GM19193 (cell line): ENCODE results near the gene ALKBH7.

ENCODE experiments used
- POLR2A ChIP-seq: IDR thresholded peaks from 4 replicates; pipeline ENCODE4 v1.6.1; 2011; ENCODE audit not compliant: insufficient read depth, insufficient read length; ENCODE audit errors: extremely low read depth

Gene ALKBH7

GRCh38 chr19:6372594-6373095 is at the start of gene ALKBH7:
TSS of gene ALKBH7 (plus strand) at chr19:6372794. CDS start at chr19:6372821, 27 bp downstream.
- peak; percentile 57 for TF ChIP-seq POLR2A

GRCh38 chr19:6324757-6325156 is 47.8 kb upstream of the ALKBH7 start:
- no peak for TF ChIP-seq POLR2A

DNA sequence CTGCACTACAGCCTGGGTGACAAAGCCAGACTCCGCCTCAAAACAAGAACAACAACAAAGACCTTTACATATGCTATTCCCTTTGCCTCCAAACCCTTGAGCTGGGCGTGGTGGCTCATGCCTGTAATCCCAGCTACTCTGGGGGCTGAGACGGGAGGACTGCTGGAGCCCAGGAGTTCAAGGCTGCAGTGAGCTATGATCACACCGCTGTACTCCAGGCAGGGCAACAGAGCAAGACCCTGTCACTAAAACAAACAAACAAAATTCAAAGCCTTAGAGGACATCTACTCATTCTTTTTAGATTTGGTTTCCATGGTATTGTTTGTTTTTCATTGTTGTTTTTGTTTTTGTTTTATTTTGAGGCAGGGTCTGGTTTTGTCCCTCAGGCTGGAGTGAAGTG is 47.0 kb upstream of the ALKBH7 start:
- TF ChIP-seq POLR2A: no peak

- no peak for TF ChIP-seq POLR2A
Measured at GRCh38 chr19:6326815-6327214, 45.8 kb upstream of the ALKBH7 start.

GRCh38 chr19:6333439-6333838 is 39.2 kb upstream of the ALKBH7 start, which contains the start of gene ACER1:
TSS of gene ACER1 (minus strand) at chr19:6333612. CDS start at chr19:6333551, 61 bp downstream.
- no peak for TF ChIP-seq POLR2A

DNA sequence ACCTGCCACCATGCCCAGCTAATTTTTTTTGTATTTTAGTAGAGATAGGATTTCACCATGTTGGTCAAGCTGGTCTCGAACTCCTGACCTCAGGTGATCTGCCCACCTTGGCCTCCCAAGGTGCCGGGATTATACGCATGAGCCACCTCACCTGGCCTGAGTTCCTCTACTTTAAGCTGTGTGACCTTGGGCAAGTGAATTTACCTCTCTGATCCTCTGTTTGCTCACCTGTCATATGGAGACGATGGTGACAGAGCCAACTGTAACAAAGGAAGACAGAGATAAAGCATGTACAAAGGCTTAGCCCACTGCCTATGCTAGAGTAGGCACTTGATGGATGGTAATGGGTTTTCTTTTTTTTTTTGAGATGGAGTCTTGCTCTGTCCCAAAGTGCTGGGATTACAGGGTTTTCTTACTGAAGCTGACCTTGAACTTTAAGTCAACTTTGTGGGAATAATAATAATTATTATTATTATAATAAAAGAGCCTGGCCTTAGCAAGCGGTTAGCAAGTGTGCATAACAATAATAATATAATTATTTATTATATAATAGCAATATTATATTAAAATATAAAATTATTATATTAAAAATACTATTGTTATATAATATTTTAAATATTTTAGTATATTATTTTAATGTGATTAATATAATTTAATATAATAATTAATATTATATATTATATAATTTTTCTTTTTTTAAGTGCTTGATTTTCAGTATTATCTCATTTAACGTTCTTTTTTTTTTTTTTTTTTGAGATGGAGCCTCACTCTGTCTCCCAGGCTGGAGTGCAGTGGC is 37.9 kb upstream of the ALKBH7 start:
- no peak for TF ChIP-seq POLR2A

DNA sequence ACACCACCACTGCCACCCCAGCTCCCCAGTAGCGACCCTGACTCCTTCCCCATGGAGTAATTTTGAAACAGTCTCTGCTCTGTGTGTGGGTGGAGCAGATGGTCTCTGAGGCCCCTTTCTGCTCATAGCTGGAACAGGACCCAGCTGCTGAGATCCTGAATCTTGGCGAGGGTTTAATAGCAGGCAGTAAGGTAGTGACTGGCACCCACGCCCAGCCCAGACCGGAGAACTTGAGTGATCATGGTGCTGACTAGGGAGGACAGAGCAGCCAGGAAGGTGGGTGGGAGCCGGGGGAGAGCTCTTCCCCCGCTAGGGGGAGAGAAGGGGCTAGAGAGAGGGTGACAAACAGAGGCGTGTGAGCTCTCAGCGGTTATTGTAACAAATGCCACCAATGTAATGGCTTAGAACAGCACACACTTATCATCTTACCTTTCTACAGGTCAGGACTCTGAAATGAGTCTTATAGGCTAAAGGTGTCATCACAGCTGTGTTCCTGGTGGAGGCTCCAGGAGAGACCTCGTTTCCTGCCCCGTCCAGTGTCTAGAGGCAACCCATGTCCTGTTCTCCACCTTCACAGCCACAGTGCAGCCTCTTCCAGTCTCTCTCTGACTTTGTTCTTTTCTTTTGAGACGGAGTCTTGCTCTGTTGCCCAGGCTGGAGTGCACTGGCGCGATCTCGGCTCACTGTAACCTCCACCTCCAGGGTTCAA is 31.9 kb upstream of the ALKBH7 start:
- TF ChIP-seq POLR2A: no peak

DNA sequence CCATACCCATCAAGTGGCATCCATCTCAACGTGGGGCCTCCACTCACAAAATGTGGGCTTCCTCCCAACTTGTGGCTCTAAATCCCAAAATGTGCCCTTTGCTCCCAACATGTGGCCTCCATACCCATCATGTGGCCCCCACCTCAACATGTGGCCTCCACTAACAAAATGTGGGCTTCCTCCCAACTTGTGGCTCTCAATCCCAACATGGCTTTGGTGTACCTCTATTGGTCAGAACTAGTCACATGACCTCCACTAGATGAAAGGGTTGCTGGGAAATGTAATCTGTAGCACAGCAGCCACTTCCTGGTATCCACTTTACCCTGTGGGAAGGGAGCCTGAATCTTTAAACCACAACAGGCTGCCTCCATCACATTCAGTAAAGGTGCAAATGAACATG is 29.1 kb upstream of the ALKBH7 start:
- TF ChIP-seq POLR2A: no peak

DNA sequence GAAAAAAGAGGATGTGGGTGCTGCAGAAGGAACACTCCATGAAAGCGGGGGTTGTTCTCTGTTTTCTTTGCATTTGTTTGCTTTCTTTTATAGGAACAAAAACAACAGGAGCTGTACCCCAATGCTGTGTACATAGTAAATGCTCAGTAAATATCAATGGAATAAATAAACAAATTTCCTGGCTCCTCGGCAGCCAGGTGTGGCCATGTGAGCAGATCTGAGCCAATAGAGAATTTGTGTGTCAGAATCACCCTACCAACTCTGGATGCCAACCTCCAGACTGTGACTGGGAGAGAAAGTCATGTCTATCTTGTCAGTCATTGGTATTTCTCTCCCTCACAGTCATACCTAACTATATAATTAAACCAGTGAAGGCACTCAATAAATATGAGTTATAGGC is 21.9 kb upstream of the ALKBH7 start:
- TF ChIP-seq POLR2A: no peak

DNA sequence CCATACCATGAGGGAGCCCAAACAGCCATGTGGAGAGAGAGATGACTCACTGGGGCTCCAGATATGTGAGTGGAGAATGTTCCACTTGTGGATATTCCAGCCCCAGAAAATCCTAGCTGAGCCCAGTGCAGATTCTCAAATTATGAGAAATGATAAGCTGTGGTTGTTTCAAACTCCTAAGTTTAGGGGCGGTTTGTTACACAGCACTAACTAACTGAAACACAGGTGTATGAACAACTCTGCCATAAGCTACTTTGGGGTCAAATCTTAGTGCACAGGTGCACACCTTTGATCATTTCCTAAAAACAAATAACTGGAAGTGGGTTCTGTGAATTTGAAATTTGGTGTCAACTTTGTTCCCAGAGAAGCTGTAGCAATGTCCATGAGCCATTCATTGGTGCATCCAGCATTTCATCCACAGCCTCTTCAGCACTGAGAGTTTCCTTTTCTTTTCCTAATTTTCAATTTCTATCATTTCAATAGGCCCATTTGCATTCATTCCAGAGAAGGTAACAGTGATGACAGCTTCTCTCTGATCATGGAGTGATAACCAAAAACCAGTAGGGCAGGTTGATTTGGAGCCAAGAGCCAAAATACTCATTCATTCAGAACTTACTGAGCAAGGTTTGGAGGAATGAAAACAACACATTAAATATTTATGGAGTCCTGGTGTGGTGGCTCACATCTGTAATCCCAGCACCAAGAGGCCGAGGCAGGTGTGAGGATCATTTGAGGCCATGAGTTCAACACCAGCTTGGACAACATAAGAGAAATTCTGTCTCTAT is 20.0 kb upstream of the ALKBH7 start:
- no peak for TF ChIP-seq POLR2A

DNA sequence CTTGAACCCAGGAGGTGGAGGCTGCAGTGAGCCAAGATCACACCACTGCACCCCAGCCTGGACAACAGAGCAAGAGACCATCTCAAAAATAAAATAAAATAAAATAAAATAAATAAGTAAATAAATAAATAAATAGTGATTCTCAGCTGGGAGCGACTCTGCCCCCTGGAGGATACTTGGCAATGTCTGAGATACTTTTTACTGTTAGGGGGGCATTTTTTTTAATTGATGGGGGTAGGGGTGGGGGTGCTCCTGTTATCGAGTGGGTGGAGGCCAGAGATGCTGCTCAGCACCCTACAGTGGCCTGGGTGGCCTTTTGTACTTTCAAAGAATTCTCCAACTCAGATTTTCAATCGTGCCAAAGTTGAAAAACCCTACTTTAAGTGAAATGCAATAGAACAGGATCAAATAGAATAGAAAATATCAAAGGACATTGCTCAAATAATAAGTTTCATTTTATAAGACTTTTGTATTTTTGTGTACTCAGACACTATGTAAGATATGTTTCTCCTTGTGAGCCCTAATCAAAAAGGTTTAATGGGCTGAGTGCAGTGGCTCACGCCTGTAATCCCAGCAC is 18.4 kb upstream of the ALKBH7 start:
- no peak for TF ChIP-seq POLR2A

- no peak for TF ChIP-seq POLR2A
Measured at GRCh38 chr19:6357174-6357573, 15.4 kb upstream of the ALKBH7 start.

DNA sequence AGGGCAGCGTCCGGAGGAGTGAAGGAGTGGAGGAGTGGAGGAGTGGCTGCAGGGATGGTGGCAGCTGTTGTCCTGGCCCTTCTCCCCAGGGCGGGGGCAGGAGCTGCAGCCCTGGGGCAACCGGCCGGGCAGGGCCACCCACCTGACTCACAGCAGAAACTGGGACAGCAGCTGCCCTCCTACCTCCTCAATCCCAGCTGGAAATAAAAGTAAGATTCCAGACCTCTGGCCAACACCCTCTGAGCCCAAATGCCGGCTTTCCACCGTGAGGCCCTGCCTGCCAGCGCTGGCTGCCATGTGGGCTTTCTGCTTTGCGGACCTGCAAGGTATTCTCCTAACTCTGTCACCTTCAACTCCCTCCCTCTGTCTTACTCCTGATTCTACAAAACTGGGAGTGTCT is 14.6 kb upstream of the ALKBH7 start:
- no peak for TF ChIP-seq POLR2A

DNA sequence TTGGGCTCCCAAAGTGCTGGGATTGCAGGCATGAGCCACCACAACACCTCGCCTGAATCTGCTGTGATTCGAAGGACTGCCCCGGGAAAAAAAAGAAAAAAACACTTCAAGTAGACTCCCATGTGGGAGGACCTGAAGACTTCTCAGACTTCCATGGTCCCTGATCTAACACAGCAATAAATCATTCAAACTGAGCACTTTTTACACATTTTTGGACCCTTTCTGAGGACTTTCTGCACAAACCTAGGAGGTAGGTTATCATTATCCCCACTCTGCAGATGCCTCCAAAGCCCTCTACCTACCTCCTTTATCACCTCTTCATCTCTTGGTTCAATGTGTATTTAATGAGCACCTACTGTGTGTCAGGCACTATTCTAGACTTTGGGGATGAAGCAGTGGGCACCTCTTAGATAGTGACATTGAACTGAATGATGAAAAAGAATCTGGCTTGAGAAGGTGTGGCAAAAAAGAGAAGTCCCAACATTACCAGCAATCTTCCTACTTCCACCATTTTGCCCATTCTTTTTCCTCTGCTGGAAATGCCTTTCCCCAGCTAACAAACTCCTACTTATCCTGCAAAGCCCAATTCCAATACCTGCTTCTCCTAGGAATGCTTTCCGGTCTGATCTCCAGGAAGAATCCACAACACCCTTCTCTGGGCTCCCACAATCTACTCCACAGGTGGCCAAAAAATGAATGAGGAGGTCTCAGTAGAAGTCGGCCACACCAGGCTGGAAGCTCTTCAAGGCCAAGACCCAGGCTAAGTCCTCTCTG is 12.8 kb upstream of the ALKBH7 start:
- no peak for TF ChIP-seq POLR2A

GRCh38 chr19:6362027-6362350 is 10.6 kb upstream of the ALKBH7 start:
- TF ChIP-seq POLR2A: no peak

DNA sequence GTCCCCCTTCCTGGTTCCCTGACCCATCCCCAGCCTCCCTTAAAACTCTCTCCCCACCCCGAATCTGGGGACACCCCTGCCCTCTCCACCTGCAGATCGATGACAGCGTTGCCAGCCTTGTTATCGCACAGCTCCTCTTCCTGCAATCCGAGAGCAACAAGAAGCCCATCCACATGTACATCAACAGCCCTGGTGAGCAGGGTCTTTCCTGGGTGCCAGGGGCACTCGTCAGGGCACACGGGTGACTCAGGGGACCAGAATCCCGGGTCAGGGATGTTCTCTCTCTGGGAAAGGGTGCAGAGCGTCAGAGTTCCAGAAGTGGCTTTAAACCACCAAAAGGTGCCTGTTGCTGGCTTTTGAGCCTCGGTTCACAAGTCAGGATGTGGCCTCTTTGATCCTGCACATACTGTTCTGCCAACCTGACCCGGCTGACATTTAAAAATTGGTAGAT is 10.2 kb upstream of the ALKBH7 start:
- TF ChIP-seq POLR2A: no peak
